ENCODE data around the gene NKD1. TPM values are rescaled to one million over a fixed set of nuclear protein-coding genes. Genes with fewer than 3 reads are reported as not detected.

The NKD1 gene
- total and polyA plus RNA-seq, 2 of the 8 experiments (the other 6 are each of a cell fraction or from before 2014, with no cell fraction given): 0.70 to 4.5 TPM

DNA sequence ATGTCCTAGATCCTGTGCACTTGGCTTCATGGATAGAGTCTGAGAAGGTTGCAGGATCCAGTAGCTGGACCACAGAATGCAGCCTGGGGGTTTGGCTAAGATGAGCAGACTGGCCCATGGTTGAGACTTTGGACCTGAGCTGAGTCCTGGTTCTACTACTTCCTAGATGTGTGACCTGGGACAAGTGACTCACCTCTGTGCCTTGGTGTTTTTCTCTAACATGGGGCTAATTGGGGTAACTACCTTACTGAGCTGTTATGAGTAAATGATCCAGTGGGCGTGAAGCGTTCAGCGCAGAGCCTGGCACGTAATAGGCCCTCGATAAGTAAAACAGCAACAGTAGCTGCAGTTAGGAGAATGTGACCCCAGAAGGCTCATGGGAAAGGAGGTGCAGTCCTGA, 94.2 kb downstream of the NKD1 start:
- H3K36me3 ChIP-seq (ENCODE audit: control insufficient read depth in 2 of 4, insufficient read depth in 4 of 4, low read length in 3 of 4): no peaks in the 10 kb centered on the region
- H3K56ac ChIP-seq (replicated peaks; ENCODE audit: insufficient read length, low read depth, low read length): no peak overlapping the region
- no peaks in the 10 kb centered on the region for H4K20me1 ChIP-seq (replicated peaks in 1 of 2; ENCODE audit: control insufficient read depth in 1 of 2, insufficient read depth in 2 of 2, low read length in 2 of 2)
- H2BK20ac ChIP-seq (ENCODE audit: low read length): no peak overlapping the region
- no peak overlapping the region for H2BK12ac ChIP-seq (ENCODE audit: low read depth, low read length)
- H3K23ac ChIP-seq (ENCODE audit: insufficient read length): no peak overlapping the region
- CTCF ChIA-PET (ENCODE audit: partially characterized antibody): interaction anchor here (1.4 to 3.3 kb wide), 6 partner anchors 15 to 164 kb away, joined by 4 to 15 read pairs (median 6); no protein-coding TSS in a partner anchor
- 97% methylated on average over 5 of the region's 5 CpGs; no CpG with 5 or more reads in 1 of the 2 experiments for WGBS, 2 experiments (ENCODE audit: extremely low coverage in 1 of 2, insufficient coverage in 1 of 2, insufficient read length in 1 of 2, insufficient replicate concordance in 2 of 2, low coverage in 1 of 2, low lambda C conversion rate in 2 of 2, missing lambda C conversion rate in 1 of 2)
- no peaks in the 10 kb centered on the region for H3K79me1 ChIP-seq (ENCODE audit: low read depth, low read length)
- FAIRE-seq (no peak), DNase-seq (ENCODE audit: low read depth in 1 of 2, low spot score in 2 of 2) (no peak)
- H3K23me2 ChIP-seq (ENCODE audit: low read depth, low read length): no peaks in the 10 kb centered on the region
- no peak overlapping the region for H4K8ac ChIP-seq (ENCODE audit: extremely low read depth, insufficient read depth, low read length)
- H3K27ac ChIP-seq (ENCODE audit: low read depth, low read length): no peak overlapping the region
- peaks cover 0 to 5% (median 0%) of the 10 kb centered on the region in 4 experiments; a peak in 2 of 7 replicates for H3K4me1 ChIP-seq (replicated peaks in 1 of 4; ENCODE audit: control insufficient read depth in 3 of 4, insufficient read depth in 4 of 4, low read length in 3 of 4)
- H2BK120ac ChIP-seq (replicated peaks; ENCODE audit: low read depth, low read length): no peak overlapping the region
- no peak overlapping the region for H3K4me2 ChIP-seq (ENCODE audit: insufficient read depth in 1 of 2, low read depth in 2 of 2, low read length in 2 of 2)
- no peak overlapping the region for H2BK5ac ChIP-seq (ENCODE audit: low read depth, low read length)
- H2AK5ac ChIP-seq (ENCODE audit: low read depth, low read length): no peak overlapping the region
- H2AFZ ChIP-seq (ENCODE audit: low read length): no peak overlapping the region
- H3K14ac ChIP-seq (ENCODE audit: insufficient read length): no peak overlapping the region
- POLR2A ChIA-PET (ENCODE audit: partially characterized antibody): no interaction called here
- peaks cover 0 to 2% (median under 1%) of the 10 kb centered on the region in 4 experiments; a peak in 3 of 7 replicates for H3K27me3 ChIP-seq (replicated peaks in 1 of 4; ENCODE audit: control insufficient read depth in 3 of 4, extremely low read depth in 1 of 4, insufficient read depth in 3 of 4, low read length in 3 of 4)
- no peak overlapping the region for H3K4me3 ChIP-seq (ENCODE audit: extremely low read depth in 1 of 4, insufficient read depth in 2 of 4, low read depth in 3 of 4, low read length in 4 of 4)
- no peak overlapping the region for H4K5ac ChIP-seq (ENCODE audit: insufficient read length, low read depth, low read length)
- H2BK15ac ChIP-seq (ENCODE audit: low read length): no peak overlapping the region
- no peak overlapping the region for H4K91ac ChIP-seq (replicated peaks; ENCODE audit: insufficient read length, low read length)
- no peak overlapping the region; a peak in 1 of 7 replicates for H3K9ac ChIP-seq (replicated peaks in 1 of 4; ENCODE audit: extremely low read depth in 1 of 4, low read depth in 3 of 4, low read length in 3 of 4)
- H3K79me2 ChIP-seq (ENCODE audit: control insufficient read depth in 1 of 2, insufficient read depth in 2 of 2, low read length in 2 of 2): no peaks in the 10 kb centered on the region
- no peak overlapping the region for H3K18ac ChIP-seq (ENCODE audit: extremely low read depth, low read length)
- H3K9me3 ChIP-seq (ENCODE audit: insufficient read depth in 2 of 2, low read depth in 1 of 2, low read length in 1 of 2): no peaks in the 10 kb centered on the region
- H3K4ac ChIP-seq (replicated peaks; ENCODE audit: insufficient read length, low read depth, low read length): no peak overlapping the region
- TF ChIP-seq CBX5 (IDR thresholded peaks at IDR 0.05; ENCODE audit: low read depth, low read length) (no peak), JUND (IDR thresholded peaks at IDR 0.05; ENCODE audit: low read length) (no peak), ASH2L (IDR thresholded peaks at IDR 0.05; ENCODE audit: low read length) (no peak), CHD1 (IDR thresholded peaks at IDR 0.05; ENCODE audit: low read depth, low read length) (no peak), RNF2 (IDR thresholded peaks at IDR 0.05; ENCODE audit: borderline replicate concordance, low read depth, low read length, missing control alignments, poor library complexity, severe bottlenecking) (no peak), SP1 (IDR thresholded peaks at IDR 0.05; ENCODE audit: low read depth, low read length) (no peak), EGR1 (IDR thresholded peaks at IDR 0.05; ENCODE audit: borderline replicate concordance, low read depth, low read length) (no peak), TBP (IDR thresholded peaks at IDR 0.05; ENCODE audit: low read depth, low read length) (no peak), ZNF274 (IDR thresholded peaks at IDR 0.05; ENCODE audit: borderline replicate concordance, extremely low read depth, low read length) (no peak), TEAD4 (IDR thresholded peaks at IDR 0.05; ENCODE audit: low read depth, low read length) (no peak), RFX5 (IDR thresholded peaks at IDR 0.05; ENCODE audit: borderline replicate concordance, low read depth, low read length) (no peak), JUN (IDR thresholded peaks at IDR 0.05; ENCODE audit: low read depth, low read length) (no peak), CBX8 (IDR thresholded peaks at IDR 0.05; ENCODE audit: borderline replicate concordance, low read depth, low read length) (no peak), SIRT6 (IDR thresholded peaks at IDR 0.05; ENCODE audit: low read length) (no peak)
- TF ChIP-seq, protein P1, sequence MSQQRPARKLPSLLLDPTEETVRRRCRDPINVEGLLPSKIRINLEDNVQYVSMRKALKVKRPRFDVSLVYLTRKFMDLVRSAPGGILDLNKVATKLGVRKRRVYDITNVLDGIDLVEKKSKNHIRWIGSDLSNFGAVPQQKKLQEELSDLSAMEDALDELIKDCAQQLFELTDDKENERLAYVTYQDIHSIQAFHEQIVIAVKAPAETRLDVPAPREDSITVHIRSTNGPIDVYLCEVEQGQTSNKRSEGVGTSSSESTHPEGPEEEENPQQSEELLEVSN (IDR thresholded peaks at IDR 0.05): no peak

Data from H1 (cell line).